KMS-11 (cell line): ENCODE results near the gene FAM219A.
"Not testable (repeated sequence)": the region's sequence is repeated elsewhere in the genome, so short reads cannot be mapped to it uniquely, and the experiment has no call there.

Experiments
- H2AFZ ChIP-seq: fragments of 200-600 bp; sonication (generic); 2 replicates; pipeline ENCODE4 v1.6.1; 2016; ENCODE audit warnings: antibody characterized with exemption, mixed run types, low read depth
- H3K27ac ChIP-seq: fragments of 200-600 bp; sonication (generic); 2 replicates; pipeline ENCODE4 v1.6.1; 2016; ENCODE audit warnings: mild to moderate bottlenecking, mixed run types
- H3K27me3 ChIP-seq: fragments of 200-600 bp; sonication (generic); 2 replicates; pipeline ENCODE4 v1.6.1; 2017; ENCODE audit warnings: mild to moderate bottlenecking, low read depth, mixed run types, moderate library complexity; ENCODE audit not compliant: insufficient read depth
- H3K36me3 ChIP-seq: fragments of 200-600 bp; sonication (generic); 2 replicates; pipeline ENCODE4 v1.6.1; 2017; ENCODE audit warnings: mild to moderate bottlenecking, mixed run types; ENCODE audit not compliant: insufficient read depth
- H3K4me1 ChIP-seq: fragments of 200-600 bp; sonication (generic); 2 replicates; pipeline ENCODE4 v1.6.1; 2016; ENCODE audit warnings: mild to moderate bottlenecking, low read depth, mixed run types; ENCODE audit not compliant: poor library complexity, severe bottlenecking
- H3K4me2 ChIP-seq: fragments of 200-600 bp; sonication (generic); 2 replicates; pipeline ENCODE4 v1.7.0; 2016; ENCODE audit warnings: mild to moderate bottlenecking, mixed run types
- H3K4me3 ChIP-seq: fragments of 200-600 bp; sonication (generic); IDR thresholded peaks from 2 replicates; pipeline ENCODE4 v1.6.1; 2017; ENCODE audit warnings: low read depth, low read length, mixed read lengths; ENCODE audit not compliant: insufficient read depth
- H3K79me2 ChIP-seq: fragments of 200-600 bp; sonication (generic); 2 replicates; pipeline ENCODE4 v1.6.1; 2016; ENCODE audit warnings: low read depth, mixed run types; ENCODE audit not compliant: insufficient read depth
- H3K9ac ChIP-seq: fragments of 200-600 bp; sonication (generic); 2 replicates; pipeline ENCODE4 v1.6.1; 2016; ENCODE audit warnings: mild to moderate bottlenecking, mixed run types
- H4K20me1 ChIP-seq: fragments of 200-600 bp; sonication (generic); 2 replicates; pipeline ENCODE4 v1.6.1; 2016; ENCODE audit warnings: mild to moderate bottlenecking, mixed run types; ENCODE audit not compliant: insufficient read depth
- TF ChIP-seq, protein P1 (sequence below): fragments of 200-600 bp; sonication (generic); conservative IDR thresholded peaks from 2 replicates; pipeline ENCODE4 v1.6.1; 2017; ENCODE audit warnings: low read depth, mild to moderate bottlenecking, antibody characterized with exemption, low read length, moderate library complexity, mixed read lengths

Gene FAM219A

GRCh38 chr9:34446468-34446891, 11.9 kb downstream of the FAM219A start:
- Histone ChIP-seq H3K9ac (no peak overlapping the region), H3K79me2 (peaks cover 4% of the 10 kb centered on the region; the same call in 1 of the 2 replicates), H3K27me3 (no peaks in the 10 kb centered on the region), H4K20me1 (no peaks in the 10 kb centered on the region), H2AFZ (no peak overlapping the region), H3K4me1 (peaks cover 7% of the 10 kb centered on the region), H3K4me3 (no peak overlapping the region), H3K4me2 (no peak overlapping the region), H3K27ac (no peak overlapping the region), H3K36me3 (no peaks in the 10 kb centered on the region)
- TF ChIP-seq, protein P1, sequence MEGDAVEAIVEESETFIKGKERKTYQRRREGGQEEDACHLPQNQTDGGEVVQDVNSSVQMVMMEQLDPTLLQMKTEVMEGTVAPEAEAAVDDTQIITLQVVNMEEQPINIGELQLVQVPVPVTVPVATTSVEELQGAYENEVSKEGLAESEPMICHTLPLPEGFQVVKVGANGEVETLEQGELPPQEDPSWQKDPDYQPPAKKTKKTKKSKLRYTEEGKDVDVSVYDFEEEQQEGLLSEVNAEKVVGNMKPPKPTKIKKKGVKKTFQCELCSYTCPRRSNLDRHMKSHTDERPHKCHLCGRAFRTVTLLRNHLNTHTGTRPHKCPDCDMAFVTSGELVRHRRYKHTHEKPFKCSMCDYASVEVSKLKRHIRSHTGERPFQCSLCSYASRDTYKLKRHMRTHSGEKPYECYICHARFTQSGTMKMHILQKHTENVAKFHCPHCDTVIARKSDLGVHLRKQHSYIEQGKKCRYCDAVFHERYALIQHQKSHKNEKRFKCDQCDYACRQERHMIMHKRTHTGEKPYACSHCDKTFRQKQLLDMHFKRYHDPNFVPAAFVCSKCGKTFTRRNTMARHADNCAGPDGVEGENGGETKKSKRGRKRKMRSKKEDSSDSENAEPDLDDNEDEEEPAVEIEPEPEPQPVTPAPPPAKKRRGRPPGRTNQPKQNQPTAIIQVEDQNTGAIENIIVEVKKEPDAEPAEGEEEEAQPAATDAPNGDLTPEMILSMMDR, result no peak

- H3K9ac ChIP-seq, result no peak overlapping the region
- TF ChIP-seq, protein P1, result no peak
- H3K4me2 ChIP-seq, result no peak overlapping the region
- H3K36me3 ChIP-seq, result no peaks in the 10 kb centered on the region
- H3K4me1 ChIP-seq, result no peaks in the 10 kb centered on the region
- no peak overlapping the region for H3K4me3 ChIP-seq
- H4K20me1 ChIP-seq, result no peaks in the 10 kb centered on the region
- no peak overlapping the region for H2AFZ ChIP-seq
- H3K27me3 ChIP-seq, result no peaks in the 10 kb centered on the region
- no peak overlapping the region for H3K27ac ChIP-seq
- no peaks in the 10 kb centered on the region for H3K79me2 ChIP-seq
Measured at GRCh38 chr9:34443976-34444375, 14.4 kb downstream of the FAM219A start.

DNA sequence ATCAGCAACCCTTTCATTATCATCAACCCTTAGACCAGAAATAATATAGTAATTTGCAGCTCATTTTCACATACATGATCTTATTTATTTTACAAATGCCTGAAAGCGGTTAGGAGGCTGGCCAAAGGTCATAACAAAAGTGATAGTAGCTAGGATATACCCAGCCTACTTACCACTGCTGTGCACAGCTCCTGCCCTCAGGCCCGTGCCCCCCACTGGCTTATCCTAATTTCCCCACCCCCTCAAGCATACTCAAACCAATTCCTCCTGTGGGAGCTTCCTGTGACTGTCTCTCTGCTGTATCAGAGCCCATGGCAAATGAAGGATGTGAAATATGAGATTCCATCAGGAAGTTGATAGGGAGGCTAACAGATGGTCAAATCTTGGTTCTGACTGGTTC, 14.8 kb downstream of the FAM219A start:
- Histone ChIP-seq H3K27ac (no peak overlapping the region), H4K20me1 (no peaks in the 10 kb centered on the region), H3K27me3 (no peaks in the 10 kb centered on the region), H2AFZ (no peak overlapping the region), H3K9ac (no peak overlapping the region), H3K4me3 (no peak overlapping the region), H3K79me2 (no peaks in the 10 kb centered on the region), H3K4me2 (no peak overlapping the region), H3K4me1 (no peaks in the 10 kb centered on the region), H3K36me3 (no peaks in the 10 kb centered on the region)
- TF ChIP-seq, protein P1, result no peak

DNA sequence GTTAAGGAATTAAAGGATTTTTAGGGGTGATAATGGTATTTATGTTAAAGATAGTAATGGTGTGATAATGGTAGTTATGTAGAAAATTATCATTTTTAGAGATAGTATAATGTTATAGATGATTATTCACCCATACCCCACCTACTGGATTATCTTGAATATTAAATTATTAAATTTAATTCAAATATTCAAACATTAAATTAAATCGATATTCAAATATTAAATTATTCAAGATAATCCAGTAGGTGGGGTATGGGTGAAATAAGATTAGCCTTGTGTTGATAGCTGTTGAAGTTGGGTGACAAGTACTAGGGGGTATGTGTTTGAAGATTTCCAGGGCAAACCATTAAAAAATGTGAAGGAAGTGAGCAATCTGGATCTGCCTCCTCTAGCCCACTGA, 15.6 kb downstream of the FAM219A start:
- H3K4me3 ChIP-seq, result no peak overlapping the region
- H3K36me3 ChIP-seq, result no peaks in the 10 kb centered on the region
- H3K27me3 ChIP-seq, result no peaks in the 10 kb centered on the region
- no peak overlapping the region for H2AFZ ChIP-seq
- TF ChIP-seq, protein P1, result no peak
- H3K27ac ChIP-seq, result no peak overlapping the region
- H3K4me1 ChIP-seq, result no peaks in the 10 kb centered on the region
- H3K79me2 ChIP-seq, result no peaks in the 10 kb centered on the region
- no peak overlapping the region for H3K4me2 ChIP-seq
- no peak overlapping the region for H3K9ac ChIP-seq
- no peaks in the 10 kb centered on the region for H4K20me1 ChIP-seq

GRCh38 chr9:34440017-34440416, 18.4 kb downstream of the FAM219A start:
- no peak overlapping the region for H3K9ac ChIP-seq
- no peaks in the 10 kb centered on the region for H4K20me1 ChIP-seq
- H3K4me1 ChIP-seq, result no peaks in the 10 kb centered on the region
- no peaks in the 10 kb centered on the region for H3K79me2 ChIP-seq
- H3K27ac ChIP-seq, result no peak overlapping the region
- H3K4me3 ChIP-seq, result no peak overlapping the region
- H2AFZ ChIP-seq, result no peak overlapping the region
- no peaks in the 10 kb centered on the region for H3K36me3 ChIP-seq
- H3K4me2 ChIP-seq, result no peak overlapping the region
- TF ChIP-seq, protein P1, result no peak
- no peaks in the 10 kb centered on the region for H3K27me3 ChIP-seq

GRCh38 chr9:34438465-34438864, 19.9 kb downstream of the FAM219A start:
- not testable (repeated sequence) for H3K4me3 ChIP-seq, H3K4me1 ChIP-seq, H3K27ac ChIP-seq, H3K4me2 ChIP-seq, H3K79me2 ChIP-seq, H3K9ac ChIP-seq, H3K36me3 ChIP-seq, H4K20me1 ChIP-seq, H3K27me3 ChIP-seq, H2AFZ ChIP-seq

DNA sequence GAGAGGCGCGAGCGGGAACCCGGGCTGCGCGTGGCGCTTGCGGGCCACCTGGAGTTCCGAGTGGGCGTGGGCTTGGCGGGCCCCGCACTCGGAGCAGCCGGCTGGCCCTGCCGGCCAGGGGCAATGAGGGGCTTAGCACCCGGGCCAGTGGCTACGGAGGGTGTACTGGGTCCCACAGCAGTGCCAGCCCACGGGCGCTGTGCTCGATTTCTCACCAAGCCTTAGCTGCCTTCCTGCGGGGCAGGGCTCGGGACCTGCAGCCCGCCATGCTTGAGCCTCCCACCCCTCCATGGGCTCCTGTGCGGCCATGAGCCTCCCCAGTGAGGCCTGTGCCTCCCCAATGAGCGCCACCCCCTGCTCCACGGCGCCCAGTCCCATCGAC, 20.5 kb downstream of the FAM219A start:
- not testable (repeated sequence) for H3K27ac ChIP-seq, H4K20me1 ChIP-seq

More for the DNA sequence above, 20.5 kb downstream of the FAM219A start:
- H2AFZ ChIP-seq, H3K9ac ChIP-seq, H3K4me3 ChIP-seq, H3K36me3 ChIP-seq, H3K4me2 ChIP-seq, H3K4me1 ChIP-seq, H3K27me3 ChIP-seq, H3K79me2 ChIP-seq: not testable (repeated sequence)
